ENCODE results near the gene MOB3B.
"Not testable (repeated sequence)": the region's sequence is repeated elsewhere in the genome, so short reads cannot be mapped to it uniquely, and the experiment has no call there.

The MOB3B gene

GRCh38 chr9:27448356-27448755 lies 81.3 kb downstream of the MOB3B start:
- H3K4me1 ChIP-seq (ENCODE audit: insufficient read depth, low read length): peaks cover 17% of the 10 kb centered on the region
- H3K9ac ChIP-seq (ENCODE audit: low read depth, low read length); H3K36me3 ChIP-seq (ENCODE audit: insufficient read depth, low read length); H3K9me3 ChIP-seq (ENCODE audit: control insufficient read depth, insufficient read depth, low read length): not testable (repeated sequence)

DNA sequence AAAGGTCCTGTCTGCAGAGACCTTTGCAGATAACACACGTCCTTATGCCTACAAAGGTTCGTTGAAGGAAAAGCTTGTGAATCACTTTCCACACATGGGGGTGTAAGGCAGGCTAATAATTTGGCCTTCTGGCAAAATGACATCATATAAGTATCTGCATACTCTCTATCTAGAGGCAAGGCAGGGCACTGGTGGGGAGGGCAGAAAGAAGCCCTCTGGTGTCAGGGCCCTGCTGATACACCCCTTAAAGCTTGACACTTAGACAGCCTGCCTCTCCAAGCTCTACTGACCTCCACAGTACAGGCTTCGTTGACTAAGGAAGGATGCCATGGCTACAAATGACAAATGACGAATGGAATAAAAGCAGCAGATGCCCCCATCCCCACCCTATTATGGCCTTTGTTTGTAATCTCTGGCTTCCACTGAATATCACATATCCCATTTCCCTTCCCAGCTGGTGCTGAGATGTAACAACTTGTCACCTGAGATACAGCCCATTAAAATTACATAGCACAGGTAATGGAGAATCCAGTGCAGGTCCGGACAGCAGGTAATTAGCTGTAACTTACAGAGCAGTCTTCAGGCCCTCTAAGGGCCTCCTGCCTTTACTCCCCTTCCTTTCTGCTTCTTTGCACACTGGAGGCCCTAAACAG lies 82.5 kb downstream of the MOB3B start:
- Histone ChIP-seq H3K4me1 (ENCODE audit: insufficient read depth, low read length) (peaks cover 17% of the 10 kb centered on the region), H3K36me3 (ENCODE audit: insufficient read depth, low read length) (no peaks in the 10 kb centered on the region), H3K9ac (ENCODE audit: low read depth, low read length) (no peak overlapping the region), H3K9me3 (ENCODE audit: control insufficient read depth, insufficient read depth, low read length) (no peaks in the 10 kb centered on the region)

DNA sequence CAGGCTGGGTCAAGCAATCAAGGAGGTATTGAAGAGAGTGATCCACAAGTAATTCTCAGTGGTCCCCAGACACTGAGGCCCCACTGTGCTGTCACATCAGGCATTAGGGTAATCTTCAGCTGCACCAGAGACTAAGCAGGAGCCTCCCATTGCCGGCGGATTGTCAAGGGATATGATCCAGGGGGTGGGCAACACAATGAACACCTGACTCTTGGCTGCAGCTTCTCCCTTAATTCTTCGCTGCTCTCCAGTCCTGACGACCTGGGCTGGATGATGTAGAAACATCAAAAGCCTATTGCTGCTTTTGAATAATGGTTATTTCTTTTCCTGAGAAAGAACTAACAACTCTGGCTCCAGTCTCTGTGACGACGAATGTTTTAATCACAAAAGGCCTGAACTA lies 83.9 kb downstream of the MOB3B start:
- Histone ChIP-seq H3K36me3 (ENCODE audit: insufficient read depth, low read length) (no peaks in the 10 kb centered on the region), H3K9me3 (ENCODE audit: control insufficient read depth, insufficient read depth, low read length) (no peaks in the 10 kb centered on the region), H3K4me1 (ENCODE audit: insufficient read depth, low read length) (peaks cover 10% of the 10 kb centered on the region), H3K9ac (ENCODE audit: low read depth, low read length) (no peak overlapping the region)

DNA sequence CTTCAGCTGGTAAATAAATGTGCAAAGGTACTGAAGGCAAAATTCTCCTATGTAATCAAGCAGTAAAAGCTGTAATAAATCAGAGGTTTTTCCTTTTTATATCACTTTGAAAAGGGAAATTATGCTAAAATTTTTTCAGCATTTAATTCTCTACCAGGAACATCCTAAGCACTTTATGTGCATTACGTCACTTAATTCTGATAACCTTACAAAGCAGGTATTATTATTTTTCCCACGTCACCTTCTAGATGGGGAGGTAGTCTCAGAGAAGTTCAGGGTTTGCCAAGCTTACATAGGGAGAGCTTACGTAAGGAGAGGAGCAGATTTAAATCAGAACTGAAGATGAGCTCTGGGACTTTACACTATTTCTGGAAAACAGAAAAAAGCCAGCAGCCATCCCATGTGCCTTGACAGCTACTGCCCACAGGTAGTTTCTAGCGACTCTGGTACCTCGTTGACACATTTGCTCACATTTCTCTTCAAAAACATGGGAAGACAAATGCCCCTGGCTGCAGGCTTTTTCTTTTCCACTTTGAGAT lies 84.5 kb downstream of the MOB3B start:
- Histone ChIP-seq H3K9ac (ENCODE audit: low read depth, low read length) (no peak overlapping the region), H3K36me3 (ENCODE audit: insufficient read depth, low read length) (no peaks in the 10 kb centered on the region), H3K4me1 (ENCODE audit: insufficient read depth, low read length) (peaks cover 11% of the 10 kb centered on the region), H3K9me3 (ENCODE audit: control insufficient read depth, insufficient read depth, low read length) (no peaks in the 10 kb centered on the region)

DNA sequence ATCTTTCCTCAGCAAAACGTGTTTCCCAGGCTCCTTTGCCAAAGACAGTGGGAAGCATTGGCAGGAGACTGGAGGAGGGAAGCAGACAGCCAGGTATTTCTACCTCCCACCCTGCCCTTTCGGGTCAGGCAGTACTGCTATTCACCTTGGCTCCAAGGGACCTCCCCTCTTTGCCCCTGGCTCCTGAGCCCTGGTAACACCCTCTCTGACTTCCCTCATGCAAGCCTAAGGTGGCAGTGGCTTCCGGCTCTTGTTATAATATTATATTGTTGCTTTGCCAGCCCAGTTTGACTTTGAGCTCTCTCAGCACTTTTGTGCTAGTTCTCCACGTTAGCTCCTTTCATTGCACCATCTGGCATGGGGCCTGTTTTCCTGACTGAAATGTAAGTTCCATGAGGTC lies 87.2 kb downstream of the MOB3B start:
- Histone ChIP-seq H3K4me1 (ENCODE audit: insufficient read depth, low read length) (peaks cover 10% of the 10 kb centered on the region), H3K36me3 (ENCODE audit: insufficient read depth, low read length) (no peaks in the 10 kb centered on the region), H3K9me3 (ENCODE audit: control insufficient read depth, insufficient read depth, low read length) (no peaks in the 10 kb centered on the region), H3K9ac (ENCODE audit: low read depth, low read length) (no peak overlapping the region)

DNA sequence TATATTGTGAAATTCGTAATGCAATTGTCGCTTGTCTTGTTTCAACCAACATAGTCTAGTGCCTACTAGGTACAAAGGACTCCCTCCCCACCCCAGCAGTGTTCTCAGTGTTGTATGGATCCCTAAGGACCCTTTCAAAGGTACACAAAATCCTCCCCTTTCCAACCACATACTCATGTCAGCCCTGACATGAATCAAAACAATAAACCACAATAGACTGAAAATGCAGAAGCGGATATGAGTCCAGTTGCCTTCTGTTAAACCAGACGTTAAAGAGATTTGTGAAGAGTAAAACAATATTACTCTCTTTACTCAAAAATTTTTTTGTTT lies 87.9 kb downstream of the MOB3B start:
- Histone ChIP-seq H3K9ac (ENCODE audit: low read depth, low read length) (no peak overlapping the region), H3K4me1 (ENCODE audit: insufficient read depth, low read length) (peaks cover 7% of the 10 kb centered on the region; the same call in 1 of the 2 replicates), H3K9me3 (ENCODE audit: control insufficient read depth, insufficient read depth, low read length) (no peaks in the 10 kb centered on the region), H3K36me3 (ENCODE audit: insufficient read depth, low read length) (no peaks in the 10 kb centered on the region)

DNA sequence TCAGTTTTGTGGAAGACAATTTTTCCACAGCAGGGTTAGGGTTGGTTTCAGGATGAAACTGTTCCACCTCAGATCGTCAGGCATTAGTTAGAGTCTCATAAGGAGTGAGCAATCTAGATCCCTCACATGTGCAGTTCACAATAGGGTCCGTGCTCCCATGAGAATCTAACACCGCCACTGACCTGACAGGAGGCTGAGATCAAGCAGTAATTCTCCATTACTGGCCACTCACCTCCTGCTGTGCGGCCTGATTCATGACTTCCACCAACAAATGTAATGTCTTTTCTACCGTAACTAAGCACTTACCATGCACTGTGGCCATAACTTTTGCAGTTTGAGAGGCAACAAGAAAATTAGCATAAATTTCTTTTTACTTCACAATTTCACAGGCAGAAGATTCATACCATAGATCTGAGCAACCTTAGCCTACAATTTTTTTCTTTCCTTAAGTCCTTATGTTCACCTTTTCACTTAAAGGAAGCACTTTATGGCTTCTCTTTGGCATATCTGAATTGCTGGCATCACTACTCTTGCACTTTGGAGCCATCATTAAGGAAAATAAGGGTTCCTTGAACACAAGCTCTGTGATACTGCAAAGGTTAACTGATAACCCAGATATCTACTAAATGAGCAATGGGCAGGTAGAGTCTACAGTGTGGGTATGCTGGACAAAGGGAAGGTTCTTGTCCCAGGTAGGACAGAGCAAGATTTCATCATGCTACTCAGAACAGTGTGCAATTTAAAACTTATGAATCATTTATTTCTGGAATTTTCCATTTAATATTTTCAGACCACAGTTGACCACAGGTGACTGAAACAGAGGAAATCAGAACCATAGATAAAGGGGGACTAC lies 88.5 kb downstream of the MOB3B start:
- Histone ChIP-seq H3K36me3 (ENCODE audit: insufficient read depth, low read length) (no peaks in the 10 kb centered on the region), H3K9me3 (ENCODE audit: control insufficient read depth, insufficient read depth, low read length) (no peaks in the 10 kb centered on the region), H3K9ac (ENCODE audit: low read depth, low read length) (no peak overlapping the region), H3K4me1 (ENCODE audit: insufficient read depth, low read length) (peaks cover 7% of the 10 kb centered on the region; the same call in 1 of the 2 replicates)

DNA sequence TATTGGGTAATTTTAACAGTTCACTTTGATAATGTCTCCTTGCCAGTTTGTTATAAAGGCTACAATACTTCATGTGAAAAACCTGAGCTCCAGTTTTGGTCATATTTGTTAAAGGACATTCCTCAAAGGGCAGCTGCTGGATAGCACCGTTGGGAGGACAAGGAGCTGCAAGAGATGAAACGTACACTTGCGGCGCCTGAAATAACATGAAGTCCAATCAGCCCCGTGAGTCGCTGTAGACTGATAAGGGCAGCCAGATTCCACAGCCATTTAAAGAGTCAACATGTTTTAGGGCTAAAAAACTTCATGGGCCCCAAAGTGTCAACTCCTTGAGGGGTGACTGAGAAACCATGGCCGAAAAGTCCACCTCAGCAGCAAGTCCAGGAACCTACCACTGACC lies 91.1 kb downstream of the MOB3B start:
- no peak overlapping the region for H3K9ac ChIP-seq (ENCODE audit: low read depth, low read length)
- H3K9me3 ChIP-seq (ENCODE audit: control insufficient read depth, insufficient read depth, low read length): no peaks in the 10 kb centered on the region
- no peaks in the 10 kb centered on the region for H3K36me3 ChIP-seq (ENCODE audit: insufficient read depth, low read length)
- peaks cover 14% of the 10 kb centered on the region for H3K4me1 ChIP-seq (ENCODE audit: insufficient read depth, low read length)

GRCh38 chr9:27437652-27438373 lies 91.8 kb downstream of the MOB3B start:
- Histone ChIP-seq H3K9me3 (ENCODE audit: control insufficient read depth, insufficient read depth, low read length) (no peaks in the 10 kb centered on the region), H3K36me3 (ENCODE audit: insufficient read depth, low read length) (no peaks in the 10 kb centered on the region), H3K4me1 (ENCODE audit: insufficient read depth, low read length) (peaks cover 15% of the 10 kb centered on the region), H3K9ac (ENCODE audit: low read depth, low read length) (no peak overlapping the region)

DNA sequence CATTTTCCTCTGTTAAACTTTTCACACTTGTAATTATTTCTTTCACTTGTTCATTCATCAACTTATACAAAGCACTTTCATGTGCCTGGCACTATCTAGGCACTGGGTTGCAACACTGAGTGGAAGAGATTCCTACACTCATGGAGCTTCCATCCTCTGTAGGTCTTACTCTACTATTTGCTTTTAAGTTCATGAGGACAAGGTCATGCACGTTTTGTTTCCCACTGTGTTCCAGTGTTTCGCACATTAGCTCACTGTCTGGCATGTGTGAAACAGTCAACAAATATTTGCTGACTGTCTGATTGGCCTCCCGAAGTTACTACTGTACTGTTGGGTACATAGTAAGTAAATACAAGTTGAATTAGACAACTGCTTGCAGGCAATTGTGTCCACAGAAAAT lies 93.4 kb downstream of the MOB3B start:
- no peaks in the 10 kb centered on the region for H3K36me3 ChIP-seq (ENCODE audit: insufficient read depth, low read length)
- peaks cover 21% of the 10 kb centered on the region for H3K4me1 ChIP-seq (ENCODE audit: insufficient read depth, low read length)
- H3K9me3 ChIP-seq (ENCODE audit: control insufficient read depth, insufficient read depth, low read length): no peaks in the 10 kb centered on the region
- H3K9ac ChIP-seq (ENCODE audit: low read depth, low read length): no peak overlapping the region

GRCh38 chr9:27433631-27434325 lies 95.8 kb downstream of the MOB3B start:
- Histone ChIP-seq H3K4me1 (ENCODE audit: insufficient read depth, low read length) (peaks cover 26% of the 10 kb centered on the region), H3K9me3 (ENCODE audit: control insufficient read depth, insufficient read depth, low read length) (no peaks in the 10 kb centered on the region), H3K36me3 (ENCODE audit: insufficient read depth, low read length) (no peaks in the 10 kb centered on the region), H3K9ac (ENCODE audit: low read depth, low read length) (no peak overlapping the region)

DNA sequence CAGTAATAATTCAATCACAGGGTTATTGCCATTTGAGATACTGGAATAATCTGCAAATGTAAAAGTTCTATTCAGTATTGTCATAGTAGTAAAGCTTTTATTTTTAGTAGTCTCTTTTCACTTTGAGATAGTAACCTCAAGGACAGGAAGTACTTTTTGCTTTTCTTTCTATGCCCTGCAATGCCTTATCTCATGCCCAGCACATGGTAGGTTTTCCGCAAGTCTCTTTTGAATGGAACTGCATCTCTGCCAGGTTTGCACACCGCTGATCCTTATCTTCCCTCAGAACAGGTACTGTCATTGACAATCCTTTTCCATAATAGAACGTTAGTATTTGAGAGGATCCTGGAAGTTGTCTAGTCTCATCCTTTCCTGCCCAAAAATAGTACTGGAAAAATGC lies 97.3 kb downstream of the MOB3B start:
- Histone ChIP-seq H3K9me3 (ENCODE audit: control insufficient read depth, insufficient read depth, low read length) (no peaks in the 10 kb centered on the region), H3K4me1 (ENCODE audit: insufficient read depth, low read length) (peaks cover 35% of the 10 kb centered on the region), H3K9ac (ENCODE audit: low read depth, low read length) (no peak overlapping the region), H3K36me3 (ENCODE audit: insufficient read depth, low read length) (no peaks in the 10 kb centered on the region)

GRCh38 chr9:27431543-27432147 lies 98.0 kb downstream of the MOB3B start:
- Histone ChIP-seq H3K9me3 (ENCODE audit: control insufficient read depth, insufficient read depth, low read length) (no peaks in the 10 kb centered on the region), H3K9ac (ENCODE audit: low read depth, low read length) (no peak overlapping the region), H3K4me1 (ENCODE audit: insufficient read depth, low read length) (peaks cover 41% of the 10 kb centered on the region), H3K36me3 (ENCODE audit: insufficient read depth, low read length) (no peaks in the 10 kb centered on the region)
